WTC11 (cell line): ENCODE data around the gene MYG1. TPM values are rescaled to one million over a fixed set of nuclear protein-coding genes. Genes with fewer than 3 reads are reported as not detected.

Source experiments
- ATAC-seq: fragments of 200-7000 bp; cut with Tn5 transposase; 2 replicates; pipeline ENCODE4 v1.10.0; 2021; ENCODE audit warnings: mild to moderate bottlenecking, moderate library complexity
- CTCF ChIA-PET: fragments of 300-600 bp; sonication (Branson Sonifier 250); formaldehyde crosslinking; loops from one replicate; lab custom pipeline; 2021; ENCODE audit warnings: antibody characterized with exemption; lab: Charles Lee
- POLR2A ChIA-PET: fragments of 350-600 bp; sonication (Branson Sonifier 250); formaldehyde crosslinking; loops from one replicate; lab custom pipeline; 2021; ENCODE audit warnings: antibody characterized with exemption; lab: Charles Lee
- DNase-seq: peaks from one replicate; pipeline ENCODE4 v3.0.0; 2021; ENCODE audit warnings: low spot score
- H3K27ac Mint-ChIP-seq: 2 replicates; pipeline ENCODE4 v1.8.0; 2021; ENCODE audit warnings: mixed read lengths
- H3K27me3 Mint-ChIP-seq: 2 replicates; pipeline ENCODE4 v1.8.0; 2021; ENCODE audit warnings: low read depth, mild to moderate bottlenecking, moderate library complexity, mixed read lengths
- H3K36me3 Mint-ChIP-seq: 2 replicates; pipeline ENCODE4 v1.8.0; 2021; ENCODE audit warnings: mixed read lengths
- H3K4me1 Mint-ChIP-seq: 2 replicates; pipeline ENCODE4 v1.8.0; 2022; ENCODE audit warnings: mixed read lengths
- H3K4me3 Mint-ChIP-seq: 2 replicates; pipeline ENCODE4 v1.8.0; 2021; ENCODE audit warnings: mild to moderate bottlenecking, moderate library complexity, mixed read lengths
- H3K9me3 Mint-ChIP-seq: 2 replicates; pipeline ENCODE4 v1.8.0; 2021; ENCODE audit warnings: mixed read lengths
- CBFB ChIP-seq: sonication (generic); formaldehyde crosslinking; IDR thresholded peaks from 2 replicates; pipeline ENCODE4 v1.8.1; 2022; ENCODE audit warnings: mild to moderate bottlenecking, low read depth, missing genetic modification reagents
- CREM ChIP-seq: sonication (generic); formaldehyde crosslinking; IDR thresholded peaks from 2 replicates; pipeline ENCODE4 v1.8.1; 2022; ENCODE audit warnings: mild to moderate bottlenecking, missing genetic modification reagents, moderate library complexity
- ETV6 ChIP-seq: sonication (generic); formaldehyde crosslinking; IDR thresholded peaks from 2 replicates; pipeline ENCODE4 v1.8.1; 2022; ENCODE audit warnings: mild to moderate bottlenecking, missing genetic modification reagents
- FOXJ3 ChIP-seq: sonication (generic); formaldehyde crosslinking; IDR thresholded peaks from 2 replicates; pipeline ENCODE4 v1.9.0; 2021; ENCODE audit warnings: missing genetic modification reagents, mild to moderate bottlenecking, borderline replicate concordance
- FOXP1 ChIP-seq: sonication (generic); formaldehyde crosslinking; IDR thresholded peaks from 2 replicates; pipeline ENCODE4 v1.8.0; 2022; ENCODE audit warnings: missing genetic modification reagents, mild to moderate bottlenecking, moderate library complexity, borderline replicate concordance
- GTF2I ChIP-seq: fragments of 250-450 bp; sonication (Bioruptor Pico); conservative IDR thresholded peaks from 2 replicates; pipeline ENCODE4 v1.4.0; 2021; ENCODE audit warnings: mild to moderate bottlenecking
- NFATC4 ChIP-seq: fragments of 250-450 bp; sonication (Bioruptor Pico); IDR thresholded peaks from 2 replicates; pipeline ENCODE4 v1.9.0; 2021; ENCODE audit warnings: mild to moderate bottlenecking
- NFE2L1 ChIP-seq: sonication (generic); formaldehyde crosslinking; IDR thresholded peaks from 2 replicates; pipeline ENCODE4 v1.8.1; 2023; ENCODE audit warnings: missing genetic modification reagents
- NR3C1 ChIP-seq: sonication (generic); formaldehyde crosslinking; conservative IDR thresholded peaks from 2 replicates; pipeline ENCODE4 v1.8.1; 2023; ENCODE audit warnings: low read depth, mild to moderate bottlenecking, missing genetic modification reagents
- RORB ChIP-seq: fragments of 250-450 bp; sonication (Bioruptor Pico); IDR thresholded peaks from 2 replicates; pipeline ENCODE4 v1.9.0; 2021; ENCODE audit warnings: mild to moderate bottlenecking
- SMAD4 ChIP-seq: sonication (generic); formaldehyde crosslinking; IDR thresholded peaks from 2 replicates; pipeline ENCODE4 v1.8.0; 2022; ENCODE audit warnings: mild to moderate bottlenecking, missing genetic modification reagents
- SP1 ChIP-seq: sonication (generic); formaldehyde crosslinking; conservative IDR thresholded peaks from 2 replicates; pipeline ENCODE4 v1.8.1; 2022; ENCODE audit warnings: missing genetic modification reagents
- ZNF138 ChIP-seq: sonication (generic); formaldehyde crosslinking; conservative IDR thresholded peaks from 2 replicates; pipeline ENCODE4 v1.8.1; 2022; ENCODE audit warnings: mild to moderate bottlenecking, moderate library complexity, missing genetic modification reagents
- ZNF232 ChIP-seq: sonication (generic); formaldehyde crosslinking; IDR thresholded peaks from 2 replicates; pipeline ENCODE4 v1.8.0; 2022; ENCODE audit warnings: mild to moderate bottlenecking, missing genetic modification reagents
- ZNF317 ChIP-seq: sonication (generic); formaldehyde crosslinking; IDR thresholded peaks from 2 replicates; pipeline ENCODE4 v1.8.1; 2023; ENCODE audit warnings: low read depth, mild to moderate bottlenecking, moderate library complexity, missing genetic modification reagents, borderline replicate concordance
- total RNA-seq: library from RNA; stranded (reverse); gene quantifications from 3 replicates; pipeline ENCODE4 v1.2.3, GENCODE V29; 2021
- TF ChIP-seq, protein P1 (sequence below): sonication (generic); formaldehyde crosslinking; IDR thresholded peaks from 2 replicates; pipeline ENCODE4 v1.8.1; 2022; ENCODE audit warnings: mild to moderate bottlenecking, moderate library complexity, missing genetic modification reagents
- TF ChIP-seq, protein P2 (sequence below): sonication (generic); formaldehyde crosslinking; IDR thresholded peaks from 2 replicates; pipeline ENCODE4 v1.8.1; 2023; ENCODE audit warnings: mild to moderate bottlenecking, missing genetic modification reagents
- TF ChIP-seq, protein P3 (sequence below): sonication (generic); formaldehyde crosslinking; IDR thresholded peaks from 2 replicates; pipeline ENCODE4 v1.8.0; 2022; ENCODE audit warnings: mild to moderate bottlenecking, missing genetic modification reagents
- TF ChIP-seq, protein P4 (sequence below): sonication (generic); formaldehyde crosslinking; conservative IDR thresholded peaks from 2 replicates; pipeline ENCODE4 v1.8.1; 2022; ENCODE audit warnings: mild to moderate bottlenecking, missing genetic modification reagents
- TF ChIP-seq, protein P5 (sequence below): fragments of 250-450 bp; sonication (Bioruptor Pico); IDR thresholded peaks from 2 replicates; pipeline ENCODE4 v1.9.0; 2021; ENCODE audit warnings: mild to moderate bottlenecking
- TF ChIP-seq, protein P6 (sequence below): fragments of 250-450 bp; sonication (Bioruptor Pico); IDR thresholded peaks from 2 replicates; pipeline ENCODE4 v1.9.0; 2021; ENCODE audit warnings: mild to moderate bottlenecking
- TF ChIP-seq, protein P7 (sequence below): fragments of 200-600 bp; IDR thresholded peaks from 2 replicates; pipeline ENCODE4 v1.8.0; 2022; ENCODE audit warnings: antibody characterized with exemption
- TF ChIP-seq, protein P8 (sequence below): sonication (generic); formaldehyde crosslinking; IDR thresholded peaks from 2 replicates; pipeline ENCODE4 v1.8.0; 2023; ENCODE audit warnings: missing genetic modification reagents, mild to moderate bottlenecking, borderline replicate concordance

Gene MYG1
- total RNA-seq, 1 experiment from 2014 or later, result 93.1 TPM

DNA sequence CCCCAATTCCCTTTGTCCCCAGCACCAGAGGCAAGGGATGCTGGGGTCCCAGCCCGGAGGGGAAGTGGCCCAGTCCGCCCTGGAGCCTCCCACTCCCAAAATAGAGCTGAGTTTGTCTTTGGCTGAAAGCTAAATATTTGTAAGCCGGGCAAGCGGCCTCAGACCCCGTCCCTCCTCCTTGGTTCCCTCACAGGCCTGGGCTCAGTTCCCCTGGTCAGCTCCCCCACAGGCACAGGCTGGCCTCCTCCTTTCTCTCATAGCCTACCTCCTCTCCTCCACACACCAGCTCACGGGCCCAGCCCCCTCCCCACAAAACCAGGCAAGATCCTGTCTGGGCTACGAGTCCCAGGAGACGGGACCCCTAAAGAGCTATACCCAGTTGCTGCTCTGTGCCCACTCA lies 35.3 kb downstream of the MYG1 start:
- no peaks in the 10 kb centered on the region for H3K9me3 Mint-ChIP-seq
- no peak overlapping the region for H3K4me3 Mint-ChIP-seq
- CTCF ChIA-PET, result interaction anchor here (0.7 to 2.5 kb wide), 9 partner anchors 10 to 233 kb away, joined by 3 to 20 read pairs (median 5); partner anchors contain the start of gene AAAS
- peaks cover 15% of the 10 kb centered on the region for H3K4me1 Mint-ChIP-seq
- H3K36me3 Mint-ChIP-seq, result no peaks in the 10 kb centered on the region
- no peak overlapping the region for H3K27ac Mint-ChIP-seq
- TF ChIP-seq CREM (CRISPR knock-in tag) (no peak), NFE2L1 (CRISPR knock-in tag) (no peak), ZNF232 (CRISPR knock-in tag) (no peak), FOXJ3 (CRISPR knock-in tag) (no peak), SP1 (CRISPR knock-in tag) (no peak), NR3C1 (CRISPR knock-in tag) (no peak), ZNF138 (no peak), ZNF317 (CRISPR knock-in tag) (no peak)
- TF ChIP-seq, protein P1, sequence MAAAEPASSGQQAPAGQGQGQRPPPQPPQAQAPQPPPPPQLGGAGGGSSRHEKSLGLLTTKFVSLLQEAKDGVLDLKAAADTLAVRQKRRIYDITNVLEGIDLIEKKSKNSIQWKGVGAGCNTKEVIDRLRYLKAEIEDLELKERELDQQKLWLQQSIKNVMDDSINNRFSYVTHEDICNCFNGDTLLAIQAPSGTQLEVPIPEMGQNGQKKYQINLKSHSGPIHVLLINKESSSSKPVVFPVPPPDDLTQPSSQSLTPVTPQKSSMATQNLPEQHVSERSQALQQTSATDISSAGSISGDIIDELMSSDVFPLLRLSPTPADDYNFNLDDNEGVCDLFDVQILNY (CRISPR knock-in tag), result no peak
- TF ChIP-seq, protein P2, sequence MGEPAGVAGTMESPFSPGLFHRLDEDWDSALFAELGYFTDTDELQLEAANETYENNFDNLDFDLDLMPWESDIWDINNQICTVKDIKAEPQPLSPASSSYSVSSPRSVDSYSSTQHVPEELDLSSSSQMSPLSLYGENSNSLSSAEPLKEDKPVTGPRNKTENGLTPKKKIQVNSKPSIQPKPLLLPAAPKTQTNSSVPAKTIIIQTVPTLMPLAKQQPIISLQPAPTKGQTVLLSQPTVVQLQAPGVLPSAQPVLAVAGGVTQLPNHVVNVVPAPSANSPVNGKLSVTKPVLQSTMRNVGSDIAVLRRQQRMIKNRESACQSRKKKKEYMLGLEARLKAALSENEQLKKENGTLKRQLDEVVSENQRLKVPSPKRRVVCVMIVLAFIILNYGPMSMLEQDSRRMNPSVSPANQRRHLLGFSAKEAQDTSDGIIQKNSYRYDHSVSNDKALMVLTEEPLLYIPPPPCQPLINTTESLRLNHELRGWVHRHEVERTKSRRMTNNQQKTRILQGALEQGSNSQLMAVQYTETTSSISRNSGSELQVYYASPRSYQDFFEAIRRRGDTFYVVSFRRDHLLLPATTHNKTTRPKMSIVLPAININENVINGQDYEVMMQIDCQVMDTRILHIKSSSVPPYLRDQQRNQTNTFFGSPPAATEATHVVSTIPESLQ (CRISPR knock-in tag), result no peak
- TF ChIP-seq, protein P3, sequence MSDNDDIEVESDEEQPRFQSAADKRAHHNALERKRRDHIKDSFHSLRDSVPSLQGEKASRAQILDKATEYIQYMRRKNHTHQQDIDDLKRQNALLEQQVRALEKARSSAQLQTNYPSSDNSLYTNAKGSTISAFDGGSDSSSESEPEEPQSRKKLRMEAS (CRISPR knock-in tag), result no peak
- TF ChIP-seq, protein P4, sequence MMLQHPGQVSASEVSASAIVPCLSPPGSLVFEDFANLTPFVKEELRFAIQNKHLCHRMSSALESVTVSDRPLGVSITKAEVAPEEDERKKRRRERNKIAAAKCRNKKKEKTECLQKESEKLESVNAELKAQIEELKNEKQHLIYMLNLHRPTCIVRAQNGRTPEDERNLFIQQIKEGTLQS (CRISPR knock-in tag), result no peak
- TF ChIP-seq, protein P5, sequence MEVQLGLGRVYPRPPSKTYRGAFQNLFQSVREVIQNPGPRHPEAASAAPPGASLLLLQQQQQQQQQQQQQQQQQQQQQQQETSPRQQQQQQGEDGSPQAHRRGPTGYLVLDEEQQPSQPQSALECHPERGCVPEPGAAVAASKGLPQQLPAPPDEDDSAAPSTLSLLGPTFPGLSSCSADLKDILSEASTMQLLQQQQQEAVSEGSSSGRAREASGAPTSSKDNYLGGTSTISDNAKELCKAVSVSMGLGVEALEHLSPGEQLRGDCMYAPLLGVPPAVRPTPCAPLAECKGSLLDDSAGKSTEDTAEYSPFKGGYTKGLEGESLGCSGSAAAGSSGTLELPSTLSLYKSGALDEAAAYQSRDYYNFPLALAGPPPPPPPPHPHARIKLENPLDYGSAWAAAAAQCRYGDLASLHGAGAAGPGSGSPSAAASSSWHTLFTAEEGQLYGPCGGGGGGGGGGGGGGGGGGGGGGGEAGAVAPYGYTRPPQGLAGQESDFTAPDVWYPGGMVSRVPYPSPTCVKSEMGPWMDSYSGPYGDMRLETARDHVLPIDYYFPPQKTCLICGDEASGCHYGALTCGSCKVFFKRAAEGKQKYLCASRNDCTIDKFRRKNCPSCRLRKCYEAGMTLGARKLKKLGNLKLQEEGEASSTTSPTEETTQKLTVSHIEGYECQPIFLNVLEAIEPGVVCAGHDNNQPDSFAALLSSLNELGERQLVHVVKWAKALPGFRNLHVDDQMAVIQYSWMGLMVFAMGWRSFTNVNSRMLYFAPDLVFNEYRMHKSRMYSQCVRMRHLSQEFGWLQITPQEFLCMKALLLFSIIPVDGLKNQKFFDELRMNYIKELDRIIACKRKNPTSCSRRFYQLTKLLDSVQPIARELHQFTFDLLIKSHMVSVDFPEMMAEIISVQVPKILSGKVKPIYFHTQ (CRISPR knock-in tag), result no peak
- peaks cover 45% of the 10 kb centered on the region for H3K27me3 Mint-ChIP-seq
- no peak for ATAC-seq
- no peak for DNase-seq
- POLR2A ChIA-PET, result interaction anchor here (1.7 kb wide), 1 partner anchor 10 kb away, joined by 6 read pairs; no protein-coding TSS in a partner anchor

DNA sequence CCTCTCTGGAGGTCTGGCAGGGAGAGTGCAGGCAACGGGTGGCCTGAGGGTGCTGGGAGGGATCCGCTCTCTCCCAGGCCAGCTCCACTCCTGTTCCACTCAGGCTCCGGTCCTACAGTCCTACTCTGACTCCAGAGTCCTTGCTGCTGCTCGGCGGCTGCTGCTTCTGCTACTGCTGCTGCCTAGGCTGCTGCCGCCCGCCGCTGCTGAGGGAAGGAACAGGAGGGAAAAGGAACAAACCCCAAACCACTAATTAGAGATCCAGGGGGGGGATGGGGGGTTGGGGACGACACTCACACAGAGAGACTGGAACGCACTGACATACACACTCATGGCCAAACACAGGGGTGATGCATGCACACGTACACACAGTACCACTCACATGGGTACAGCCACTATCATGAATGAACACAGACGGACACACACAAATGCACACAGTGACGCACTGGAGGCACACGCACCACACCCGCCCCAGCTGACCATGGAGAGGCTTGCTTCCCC lies 36.7 kb downstream of the MYG1 start, which contains the start of gene SP7:
TSS of gene SP7 (minus strand) at position 174 of the 501 bp plus-strand sequence. CDS start 708 bp downstream, outside the sequence.
- TF ChIP-seq ETV6 (CRISPR knock-in tag) (no peak), FOXP1 (CRISPR knock-in tag) (no peak), NFATC4 (CRISPR knock-in tag) (no peak), SMAD4 (no peak), GTF2I (CRISPR knock-in tag) (no peak), RORB (CRISPR knock-in tag) (no peak), CBFB (CRISPR knock-in tag) (no peak)
- TF ChIP-seq, protein P6, sequence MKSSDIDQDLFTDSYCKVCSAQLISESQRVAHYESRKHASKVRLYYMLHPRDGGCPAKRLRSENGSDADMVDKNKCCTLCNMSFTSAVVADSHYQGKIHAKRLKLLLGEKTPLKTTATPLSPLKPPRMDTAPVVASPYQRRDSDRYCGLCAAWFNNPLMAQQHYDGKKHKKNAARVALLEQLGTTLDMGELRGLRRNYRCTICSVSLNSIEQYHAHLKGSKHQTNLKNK (CRISPR knock-in tag), result no peak
- TF ChIP-seq, protein P7, sequence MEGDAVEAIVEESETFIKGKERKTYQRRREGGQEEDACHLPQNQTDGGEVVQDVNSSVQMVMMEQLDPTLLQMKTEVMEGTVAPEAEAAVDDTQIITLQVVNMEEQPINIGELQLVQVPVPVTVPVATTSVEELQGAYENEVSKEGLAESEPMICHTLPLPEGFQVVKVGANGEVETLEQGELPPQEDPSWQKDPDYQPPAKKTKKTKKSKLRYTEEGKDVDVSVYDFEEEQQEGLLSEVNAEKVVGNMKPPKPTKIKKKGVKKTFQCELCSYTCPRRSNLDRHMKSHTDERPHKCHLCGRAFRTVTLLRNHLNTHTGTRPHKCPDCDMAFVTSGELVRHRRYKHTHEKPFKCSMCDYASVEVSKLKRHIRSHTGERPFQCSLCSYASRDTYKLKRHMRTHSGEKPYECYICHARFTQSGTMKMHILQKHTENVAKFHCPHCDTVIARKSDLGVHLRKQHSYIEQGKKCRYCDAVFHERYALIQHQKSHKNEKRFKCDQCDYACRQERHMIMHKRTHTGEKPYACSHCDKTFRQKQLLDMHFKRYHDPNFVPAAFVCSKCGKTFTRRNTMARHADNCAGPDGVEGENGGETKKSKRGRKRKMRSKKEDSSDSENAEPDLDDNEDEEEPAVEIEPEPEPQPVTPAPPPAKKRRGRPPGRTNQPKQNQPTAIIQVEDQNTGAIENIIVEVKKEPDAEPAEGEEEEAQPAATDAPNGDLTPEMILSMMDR, result no peak
- TF ChIP-seq, protein P8, sequence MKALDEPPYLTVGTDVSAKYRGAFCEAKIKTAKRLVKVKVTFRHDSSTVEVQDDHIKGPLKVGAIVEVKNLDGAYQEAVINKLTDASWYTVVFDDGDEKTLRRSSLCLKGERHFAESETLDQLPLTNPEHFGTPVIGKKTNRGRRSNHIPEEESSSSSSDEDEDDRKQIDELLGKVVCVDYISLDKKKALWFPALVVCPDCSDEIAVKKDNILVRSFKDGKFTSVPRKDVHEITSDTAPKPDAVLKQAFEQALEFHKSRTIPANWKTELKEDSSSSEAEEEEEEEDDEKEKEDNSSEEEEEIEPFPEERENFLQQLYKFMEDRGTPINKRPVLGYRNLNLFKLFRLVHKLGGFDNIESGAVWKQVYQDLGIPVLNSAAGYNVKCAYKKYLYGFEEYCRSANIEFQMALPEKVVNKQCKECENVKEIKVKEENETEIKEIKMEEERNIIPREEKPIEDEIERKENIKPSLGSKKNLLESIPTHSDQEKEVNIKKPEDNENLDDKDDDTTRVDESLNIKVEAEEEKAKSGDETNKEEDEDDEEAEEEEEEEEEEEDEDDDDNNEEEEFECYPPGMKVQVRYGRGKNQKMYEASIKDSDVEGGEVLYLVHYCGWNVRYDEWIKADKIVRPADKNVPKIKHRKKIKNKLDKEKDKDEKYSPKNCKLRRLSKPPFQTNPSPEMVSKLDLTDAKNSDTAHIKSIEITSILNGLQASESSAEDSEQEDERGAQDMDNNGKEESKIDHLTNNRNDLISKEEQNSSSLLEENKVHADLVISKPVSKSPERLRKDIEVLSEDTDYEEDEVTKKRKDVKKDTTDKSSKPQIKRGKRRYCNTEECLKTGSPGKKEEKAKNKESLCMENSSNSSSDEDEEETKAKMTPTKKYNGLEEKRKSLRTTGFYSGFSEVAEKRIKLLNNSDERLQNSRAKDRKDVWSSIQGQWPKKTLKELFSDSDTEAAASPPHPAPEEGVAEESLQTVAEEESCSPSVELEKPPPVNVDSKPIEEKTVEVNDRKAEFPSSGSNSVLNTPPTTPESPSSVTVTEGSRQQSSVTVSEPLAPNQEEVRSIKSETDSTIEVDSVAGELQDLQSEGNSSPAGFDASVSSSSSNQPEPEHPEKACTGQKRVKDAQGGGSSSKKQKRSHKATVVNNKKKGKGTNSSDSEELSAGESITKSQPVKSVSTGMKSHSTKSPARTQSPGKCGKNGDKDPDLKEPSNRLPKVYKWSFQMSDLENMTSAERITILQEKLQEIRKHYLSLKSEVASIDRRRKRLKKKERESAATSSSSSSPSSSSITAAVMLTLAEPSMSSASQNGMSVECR, result no peak
- Mint-ChIP-seq H3K9me3 (no peaks in the 10 kb centered on the region), H3K27me3 (peaks cover 41% of the 10 kb centered on the region), H3K27ac (no peak within 1 kb of the TSS), H3K4me3 (no peak within 1 kb of the TSS), H3K4me1 (peaks cover 15% of the 10 kb centered on the region), H3K36me3 (no peaks in the 10 kb centered on the region)
- CTCF ChIA-PET, result interaction anchor here (1.3 to 2.5 kb wide), 4 partner anchors 9 to 16 kb away, joined by 6 to 20 read pairs (median 18); partner anchors contain the start of gene AAAS
- POLR2A ChIA-PET, result interaction anchor here (0.5 to 1.7 kb wide), 2 partner anchors 9 to 55 kb away, joined by 6 read pairs; no protein-coding TSS in a partner anchor
- ATAC-seq (peak; percentile 21), DNase-seq (no peak)
